ENCODE data around the gene TPM1.
A peak's percentile ranks its signal among the peaks of the same experiment; 100 is the strongest.
"Not testable (repeated sequence)": the region's sequence is repeated elsewhere in the genome, so short reads cannot be mapped to it uniquely, and the experiment has no call there.

TPM1 gene

GRCh38 chr15:63099581-63099980, 57.0 kb downstream of the TPM1 start:
- DNase-seq = not testable (repeated sequence)

GRCh38 chr15:63103416-63103815, 60.9 kb downstream of the TPM1 start:
- peak; percentile 58 for DNase-seq

GRCh38 chr15:63104727-63105126, 62.2 kb downstream of the TPM1 start:
- peak; percentile 82 for DNase-seq

DNA sequence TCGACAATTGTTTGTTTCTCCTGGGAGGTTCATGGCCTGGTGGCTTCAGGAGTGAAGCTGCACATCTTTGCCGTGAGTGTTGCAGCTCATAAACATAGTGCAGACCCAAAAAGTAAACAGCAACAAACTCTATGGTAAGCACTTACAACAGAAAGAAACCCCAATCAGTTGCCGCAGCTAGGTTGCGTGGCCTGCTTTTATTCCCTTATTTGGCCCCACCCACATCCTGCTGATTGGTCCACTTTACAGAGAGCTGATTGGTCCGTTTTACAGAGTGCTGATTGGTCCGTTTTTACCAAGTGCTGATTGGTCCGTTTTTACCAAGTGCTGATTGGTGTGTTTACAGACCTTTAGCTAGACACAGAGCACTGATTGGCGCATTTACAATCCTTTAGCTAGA, 62.8 kb downstream of the TPM1 start:
- DNase-seq = peak; percentile 62

DNA sequence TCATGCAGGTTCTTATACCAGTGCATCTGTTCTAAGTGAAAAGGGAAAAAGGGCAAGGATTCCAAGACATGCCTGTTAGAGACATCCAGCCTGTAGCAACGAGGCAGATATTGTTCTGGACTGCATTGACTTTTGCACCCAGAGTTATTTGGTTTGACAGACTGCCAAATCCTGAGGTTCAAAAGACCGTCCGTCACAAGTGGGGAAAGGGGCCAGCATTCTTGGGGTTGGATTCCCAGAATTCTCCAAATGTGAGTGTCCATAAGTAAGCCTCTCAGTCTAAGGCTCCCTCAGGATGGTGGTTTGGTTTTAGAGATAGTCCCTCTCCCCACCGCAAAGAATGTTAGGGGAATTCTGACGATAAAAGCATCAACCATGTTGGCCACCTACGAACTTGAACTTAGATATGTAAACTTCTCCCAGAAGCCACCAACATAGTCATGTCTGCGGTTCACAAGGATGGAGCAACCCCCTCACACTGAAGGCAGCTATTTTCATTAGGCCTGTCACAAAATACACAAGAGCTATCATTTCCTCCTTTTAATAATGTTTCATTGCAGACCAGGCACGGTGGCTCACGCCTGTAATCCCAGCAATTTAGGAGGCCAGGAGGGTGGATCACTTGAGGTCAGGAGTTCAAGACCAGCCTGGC, 65.5 kb downstream of the TPM1 start:
- peak; percentile 81 for DNase-seq

GRCh38 chr15:63109498-63109897, 67.0 kb downstream of the TPM1 start:
- DNase-seq = no peak

GRCh38 chr15:63109920-63110319, 67.4 kb downstream of the TPM1 start:
- no peak for DNase-seq

- DNase-seq = no peak
These were observed 68.0 kb downstream of the TPM1 start for GRCh38 chr15:63110428-63111026.

DNA sequence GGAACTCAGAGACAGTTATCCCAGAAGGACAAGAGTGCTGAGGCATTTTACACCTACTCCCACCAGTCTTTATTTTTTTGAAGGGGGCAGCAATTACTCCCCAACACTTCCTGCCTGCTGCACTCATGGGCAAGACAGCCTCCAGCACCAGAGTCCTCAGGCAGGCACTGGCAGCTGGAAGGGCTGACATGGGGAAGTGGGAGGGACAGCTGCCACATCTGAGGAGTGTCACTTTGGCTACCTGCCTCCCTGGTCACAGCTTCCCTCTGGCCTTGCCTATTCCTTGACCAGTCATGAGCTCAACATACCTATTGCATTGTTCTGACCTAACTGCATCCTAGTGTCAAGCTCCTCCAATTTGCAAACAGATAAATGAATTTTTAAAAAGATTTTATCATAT, 68.9 kb downstream of the TPM1 start:
- no peak for DNase-seq

DNA sequence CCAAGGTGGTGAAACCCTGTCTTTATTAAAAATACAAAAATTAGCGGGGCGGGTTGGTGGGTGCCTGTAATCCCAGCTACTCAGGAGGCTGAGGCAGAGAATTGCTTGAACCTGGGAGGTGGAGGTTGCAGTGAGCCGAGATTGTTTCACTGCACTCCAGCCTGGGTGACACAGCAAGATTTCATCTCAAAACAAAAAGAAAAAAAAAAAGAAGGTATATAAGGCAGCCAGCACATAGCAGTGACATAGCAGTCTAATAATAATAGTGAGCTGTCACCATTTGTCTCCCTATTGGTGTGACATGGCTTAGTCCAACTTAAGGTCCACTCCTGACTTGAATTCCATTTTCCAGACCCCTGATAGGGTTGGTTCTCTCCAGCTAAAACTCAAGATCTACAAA, 70.3 kb downstream of the TPM1 start:
- no peak for DNase-seq

GRCh38 chr15:63114465-63114864, 71.9 kb downstream of the TPM1 start:
- no peak for DNase-seq
